Astrocyte of the cerebellum (primary cell): ENCODE measurements around the gene NDFIP2.
"Not testable (repeated sequence)": the region's sequence is repeated elsewhere in the genome, so short reads cannot be mapped to it uniquely, and the experiment has no call there.

Experiments
- DNase-seq: peaks from one replicate; pipeline ENCODE4 v3.0.0-alpha.2; 2011; ENCODE audit warnings: low read depth
- H3K4me3 ChIP-seq: 2 replicates; pipeline ENCODE4 v1.5.1; 2011; ENCODE audit warnings: mild to moderate bottlenecking, low read depth, low read length, moderate library complexity
- CTCF ChIP-seq: IDR thresholded peaks from 2 replicates; pipeline ENCODE4 v1.5.1; 2012; ENCODE audit warnings: low read length, low read depth, moderate library complexity, mild to moderate bottlenecking; ENCODE audit errors: missing control alignments
- in situ Hi-C: cut with HindIII; loops from 2 replicates; pipeline ENCODE4 v1.10.0; 2017; ENCODE audit warnings: low sequenced_read_pairs

Gene NDFIP2

GRCh38 chr13:79593641-79594275, 112.8 kb downstream of the NDFIP2 start:
- no peak for TF ChIP-seq CTCF
- peak; percentile 36 for DNase-seq
- in situ Hi-C loops = no loop called here
- H3K4me3 ChIP-seq = no peak overlapping the region

- H3K4me3 ChIP-seq, DNase-seq, in situ Hi-C loops: not testable (repeated sequence)
These were observed 119.2 kb downstream of the NDFIP2 start for GRCh38 chr13:79600146-79600545.

GRCh38 chr13:79602936-79603335, 122.0 kb downstream of the NDFIP2 start:
- DNase-seq = no peak
- in situ Hi-C loops = no loop called here
- no peak overlapping the region for H3K4me3 ChIP-seq
- no peak for TF ChIP-seq CTCF

GRCh38 chr13:79604752-79605151, 123.8 kb downstream of the NDFIP2 start:
- no peak for DNase-seq
- in situ Hi-C loops = no loop called here
- H3K4me3 ChIP-seq = no peak overlapping the region
- no peak for TF ChIP-seq CTCF
